Measurements from ENCODE around the gene GPR75. TPM values are rescaled to one million over a fixed set of nuclear protein-coding genes. Genes with fewer than 3 reads are reported as not detected.
A peak's percentile ranks its signal among the peaks of the same experiment; 100 is the strongest.

Gene GPR75
- total and polyA plus RNA-seq, 2 of the 13 experiments (the other 11 are each of a cell fraction or from before 2014, with no cell fraction given) = 3.3 to 4.1 TPM

GRCh38 chr2:53877556-53877955 lies 17.8 kb upstream of the GPR75 start (continued):
- TF ChIP-seq PRDM15 (CRISPR knock-in tag; IDR thresholded peaks at IDR 0.05) = no peak
- TF ChIP-seq ZBTB37 (CRISPR knock-in tag; IDR thresholded peaks at IDR 0.05) = no peak
- no peak for TF ChIP-seq NR1H2 (CRISPR knock-in tag; IDR thresholded peaks at IDR 0.05; ENCODE audit: borderline replicate concordance, low read depth)
- TF ChIP-seq MBD4 (IDR thresholded peaks at IDR 0.05; ENCODE audit: borderline replicate concordance, low read length) = no peak
- TF ChIP-seq RFXANK (CRISPR knock-in tag; IDR thresholded peaks at IDR 0.05) = no peak
- TF ChIP-seq RAD21 (CRISPR knock-in tag; IDR thresholded peaks at IDR 0.05) = no peak

- in situ Hi-C loops (cut with HindIII; ENCODE audit: extremely low pct_ligation_motif_present, low pct_unique_long_range_greater_than_20kb) (no loop called here), intact Hi-C loops (cut with micrococcal nuclease; ENCODE audit: unreplicated experiment) (no loop called here)
- H3K27ac ChIP-seq (ENCODE audit: extremely low read length, insufficient read depth, low read length) = no peak overlapping the region
- FAIRE-seq (no peak), ATAC-seq (peak; percentile 55), DNase-seq (ENCODE audit: low spot score) (no peak)
- POLR2A ChIA-PET = no interaction called here
- TF ChIP-seq SOX5 (CRISPR knock-in tag; IDR thresholded peaks at IDR 0.05; ENCODE audit: borderline replicate concordance) (no peak), ZNF879 (CRISPR knock-in tag; IDR thresholded peaks at IDR 0.05) (no peak), HNRNPH1 (optimal IDR thresholded peaks at IDR 0.05; ENCODE audit: low read depth, low read length) (no peak), ZNF30 (CRISPR knock-in tag; IDR thresholded peaks at IDR 0.05) (no peak), FOXC1 (CRISPR knock-in tag; IDR thresholded peaks at IDR 0.05; ENCODE audit: borderline replicate concordance) (no peak), ARHGAP35 (CRISPR knock-in tag; IDR thresholded peaks at IDR 0.05; ENCODE audit: borderline replicate concordance) (no peak), HMG20B (CRISPR knock-in tag; conservative IDR thresholded peaks at IDR 0.05) (no peak), MTA1 (CRISPR knock-in tag; IDR thresholded peaks at IDR 0.05; ENCODE audit: borderline replicate concordance) (no peak), MTA3 (CRISPR knock-in tag; IDR thresholded peaks at IDR 0.05) (no peak), FLYWCH1 (CRISPR knock-in tag; IDR thresholded peaks at IDR 0.05) (no peak), ZNF484 (CRISPR knock-in tag; IDR thresholded peaks at IDR 0.05; ENCODE audit: borderline replicate concordance, low read depth) (no peak)
- H3K27me3 ChIP-seq (ENCODE audit: control insufficient read depth in 1 of 2, insufficient read depth in 2 of 2, low read length in 2 of 2) = no peaks in the 10 kb centered on the region
- no peaks in the 10 kb centered on the region for H3K79me2 ChIP-seq (ENCODE audit: insufficient read depth, low read length)
- H3K36me3 ChIP-seq (replicated peaks in 1 of 2; ENCODE audit: control insufficient read depth in 1 of 2, insufficient read depth in 2 of 2, low read length in 2 of 2) = peaks cover 27 to 57% of the 10 kb centered on the region in 2 experiments
- WGBS (ENCODE audit: low lambda C conversion rate) = 72% methylated on average over 1 of the region's 1 CpG
- H3K4me3 ChIP-seq (replicated peaks in 1 of 3; ENCODE audit: insufficient read depth in 1 of 3, low read depth in 2 of 3, low read length in 3 of 3) = no peak overlapping the region
- H2AFZ ChIP-seq (ENCODE audit: low read length) = no peak overlapping the region
- CTCF ChIA-PET (ENCODE audit: low intra/inter-chr PET ratio, low total read pairs) = no interaction called here
- no peaks in the 10 kb centered on the region for H4K20me1 ChIP-seq (ENCODE audit: insufficient read depth, low read length)
- BruUV-seq (replicated peaks) = no TSS peak
- H3K9ac ChIP-seq (ENCODE audit: insufficient read depth, low read depth, low read length) = no peak overlapping the region
- H3K9me3 ChIP-seq (ENCODE audit: low read length) = no peaks in the 10 kb centered on the region
- no peak overlapping the region for H3K4me2 ChIP-seq (ENCODE audit: low read depth, low read length)
- peaks cover 6% of the 10 kb centered on the region; the same call in 1 of the 2 replicates for H3K4me1 ChIP-seq (ENCODE audit: insufficient read depth, low read length)
Measured at GRCh38 chr2:53877112-53877511, 17.3 kb upstream of the GPR75 start.
